ENCODE results near the gene TUSC2. TPM values are rescaled to one million over a fixed set of nuclear protein-coding genes. Genes with fewer than 3 reads are reported as not detected.
A peak's percentile ranks its signal among the peaks of the same experiment; 100 is the strongest.

TUSC2 gene
- total and polyA plus RNA-seq, 9 of the 15 experiments (the other 6 are each of a cell fraction or from before 2014, with no cell fraction given) = 2.8 to 67.5 (median 25.8) TPM

DNA sequence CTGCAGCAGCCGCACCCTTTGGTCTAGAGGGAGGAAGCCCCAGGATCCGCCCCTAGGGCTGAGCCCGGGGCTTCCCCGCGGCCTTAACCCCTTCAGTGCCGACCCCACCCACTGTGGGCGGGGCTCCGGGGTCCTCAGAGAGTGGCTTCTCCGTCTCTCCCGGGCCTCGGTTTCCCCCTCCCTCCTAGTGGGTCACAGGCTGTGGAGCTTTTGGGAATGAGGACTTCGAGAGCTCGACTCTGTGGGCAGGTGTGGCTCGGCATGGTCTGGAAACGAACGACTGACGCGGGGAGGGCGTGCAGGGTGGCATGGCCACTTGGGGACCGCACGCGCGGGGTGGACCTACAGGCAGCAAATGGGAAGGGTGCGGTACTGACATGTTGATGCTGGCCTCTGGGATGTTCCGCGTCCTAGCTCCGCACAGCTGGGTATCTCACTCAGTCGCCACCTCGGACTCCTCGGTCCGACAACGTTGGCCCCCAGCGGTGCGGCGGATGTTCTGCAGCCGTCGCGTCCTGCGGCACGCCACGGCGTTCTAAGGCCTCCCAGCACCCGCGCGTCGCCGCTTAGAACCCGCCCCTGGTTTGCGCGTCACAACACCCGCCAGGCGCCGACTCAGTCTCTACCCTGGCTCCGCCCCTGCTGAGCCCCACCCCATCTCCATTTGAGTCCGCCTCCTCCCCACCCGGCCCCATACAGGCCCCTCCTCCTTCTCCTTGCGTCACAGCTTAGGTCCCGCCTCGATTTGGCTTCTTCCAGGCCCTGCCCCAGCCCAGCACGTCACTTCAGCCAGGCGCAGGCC lies 29.0 kb downstream of the TUSC2 start, which contains the start of the genes HYAL3 and NAA80 (continued):
- TF ChIP-seq, protein P1, sequence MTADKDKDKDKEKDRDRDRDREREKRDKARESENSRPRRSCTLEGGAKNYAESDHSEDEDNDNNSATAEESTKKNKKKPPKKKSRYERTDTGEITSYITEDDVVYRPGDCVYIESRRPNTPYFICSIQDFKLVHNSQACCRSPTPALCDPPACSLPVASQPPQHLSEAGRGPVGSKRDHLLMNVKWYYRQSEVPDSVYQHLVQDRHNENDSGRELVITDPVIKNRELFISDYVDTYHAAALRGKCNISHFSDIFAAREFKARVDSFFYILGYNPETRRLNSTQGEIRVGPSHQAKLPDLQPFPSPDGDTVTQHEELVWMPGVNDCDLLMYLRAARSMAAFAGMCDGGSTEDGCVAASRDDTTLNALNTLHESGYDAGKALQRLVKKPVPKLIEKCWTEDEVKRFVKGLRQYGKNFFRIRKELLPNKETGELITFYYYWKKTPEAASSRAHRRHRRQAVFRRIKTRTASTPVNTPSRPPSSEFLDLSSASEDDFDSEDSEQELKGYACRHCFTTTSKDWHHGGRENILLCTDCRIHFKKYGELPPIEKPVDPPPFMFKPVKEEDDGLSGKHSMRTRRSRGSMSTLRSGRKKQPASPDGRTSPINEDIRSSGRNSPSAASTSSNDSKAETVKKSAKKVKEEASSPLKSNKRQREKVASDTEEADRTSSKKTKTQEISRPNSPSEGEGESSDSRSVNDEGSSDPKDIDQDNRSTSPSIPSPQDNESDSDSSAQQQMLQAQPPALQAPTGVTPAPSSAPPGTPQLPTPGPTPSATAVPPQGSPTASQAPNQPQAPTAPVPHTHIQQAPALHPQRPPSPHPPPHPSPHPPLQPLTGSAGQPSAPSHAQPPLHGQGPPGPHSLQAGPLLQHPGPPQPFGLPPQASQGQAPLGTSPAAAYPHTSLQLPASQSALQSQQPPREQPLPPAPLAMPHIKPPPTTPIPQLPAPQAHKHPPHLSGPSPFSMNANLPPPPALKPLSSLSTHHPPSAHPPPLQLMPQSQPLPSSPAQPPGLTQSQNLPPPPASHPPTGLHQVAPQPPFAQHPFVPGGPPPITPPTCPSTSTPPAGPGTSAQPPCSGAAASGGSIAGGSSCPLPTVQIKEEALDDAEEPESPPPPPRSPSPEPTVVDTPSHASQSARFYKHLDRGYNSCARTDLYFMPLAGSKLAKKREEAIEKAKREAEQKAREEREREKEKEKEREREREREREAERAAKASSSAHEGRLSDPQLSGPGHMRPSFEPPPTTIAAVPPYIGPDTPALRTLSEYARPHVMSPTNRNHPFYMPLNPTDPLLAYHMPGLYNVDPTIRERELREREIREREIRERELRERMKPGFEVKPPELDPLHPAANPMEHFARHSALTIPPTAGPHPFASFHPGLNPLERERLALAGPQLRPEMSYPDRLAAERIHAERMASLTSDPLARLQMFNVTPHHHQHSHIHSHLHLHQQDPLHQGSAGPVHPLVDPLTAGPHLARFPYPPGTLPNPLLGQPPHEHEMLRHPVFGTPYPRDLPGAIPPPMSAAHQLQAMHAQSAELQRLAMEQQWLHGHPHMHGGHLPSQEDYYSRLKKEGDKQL (CRISPR knock-in tag; IDR thresholded peaks at IDR 0.05; ENCODE audit: borderline replicate concordance) = no peak
- TF ChIP-seq ZNF212 (CRISPR knock-in tag; IDR thresholded peaks at IDR 0.05) = no peak
- no peak for TF ChIP-seq GATA2 (CRISPR knock-in tag; IDR thresholded peaks at IDR 0.05)
- no peak for TF ChIP-seq ZNF695 (CRISPR knock-in tag; IDR thresholded peaks at IDR 0.05)
- no peak for TF ChIP-seq ZNF140 (CRISPR knock-in tag; IDR thresholded peaks at IDR 0.05)
- TF ChIP-seq ARID1B (IDR thresholded peaks at IDR 0.05) = peak; percentile 13; the same call in 1 of the 2 replicates
- TF ChIP-seq, protein P2, sequence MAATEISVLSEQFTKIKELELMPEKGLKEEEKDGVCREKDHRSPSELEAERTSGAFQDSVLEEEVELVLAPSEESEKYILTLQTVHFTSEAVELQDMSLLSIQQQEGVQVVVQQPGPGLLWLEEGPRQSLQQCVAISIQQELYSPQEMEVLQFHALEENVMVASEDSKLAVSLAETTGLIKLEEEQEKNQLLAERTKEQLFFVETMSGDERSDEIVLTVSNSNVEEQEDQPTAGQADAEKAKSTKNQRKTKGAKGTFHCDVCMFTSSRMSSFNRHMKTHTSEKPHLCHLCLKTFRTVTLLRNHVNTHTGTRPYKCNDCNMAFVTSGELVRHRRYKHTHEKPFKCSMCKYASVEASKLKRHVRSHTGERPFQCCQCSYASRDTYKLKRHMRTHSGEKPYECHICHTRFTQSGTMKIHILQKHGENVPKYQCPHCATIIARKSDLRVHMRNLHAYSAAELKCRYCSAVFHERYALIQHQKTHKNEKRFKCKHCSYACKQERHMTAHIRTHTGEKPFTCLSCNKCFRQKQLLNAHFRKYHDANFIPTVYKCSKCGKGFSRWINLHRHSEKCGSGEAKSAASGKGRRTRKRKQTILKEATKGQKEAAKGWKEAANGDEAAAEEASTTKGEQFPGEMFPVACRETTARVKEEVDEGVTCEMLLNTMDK (IDR thresholded peaks at IDR 0.05; ENCODE audit: borderline replicate concordance, insufficient read depth, low read depth, low read length, poor library complexity, severe bottlenecking) = peak; percentile 38
- TF ChIP-seq, protein P3, sequence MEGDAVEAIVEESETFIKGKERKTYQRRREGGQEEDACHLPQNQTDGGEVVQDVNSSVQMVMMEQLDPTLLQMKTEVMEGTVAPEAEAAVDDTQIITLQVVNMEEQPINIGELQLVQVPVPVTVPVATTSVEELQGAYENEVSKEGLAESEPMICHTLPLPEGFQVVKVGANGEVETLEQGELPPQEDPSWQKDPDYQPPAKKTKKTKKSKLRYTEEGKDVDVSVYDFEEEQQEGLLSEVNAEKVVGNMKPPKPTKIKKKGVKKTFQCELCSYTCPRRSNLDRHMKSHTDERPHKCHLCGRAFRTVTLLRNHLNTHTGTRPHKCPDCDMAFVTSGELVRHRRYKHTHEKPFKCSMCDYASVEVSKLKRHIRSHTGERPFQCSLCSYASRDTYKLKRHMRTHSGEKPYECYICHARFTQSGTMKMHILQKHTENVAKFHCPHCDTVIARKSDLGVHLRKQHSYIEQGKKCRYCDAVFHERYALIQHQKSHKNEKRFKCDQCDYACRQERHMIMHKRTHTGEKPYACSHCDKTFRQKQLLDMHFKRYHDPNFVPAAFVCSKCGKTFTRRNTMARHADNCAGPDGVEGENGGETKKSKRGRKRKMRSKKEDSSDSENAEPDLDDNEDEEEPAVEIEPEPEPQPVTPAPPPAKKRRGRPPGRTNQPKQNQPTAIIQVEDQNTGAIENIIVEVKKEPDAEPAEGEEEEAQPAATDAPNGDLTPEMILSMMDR (IDR thresholded peaks at IDR 0.05 in 2 of 3, conservative IDR thresholded peaks at IDR 0.05 in 1 of 3; ENCODE audit: insufficient read depth in 2 of 3, low read depth in 1 of 3, low read length in 3 of 3) = peak; percentile 38 to 44 (median 41); a peak in 4 of 6 replicates
- TF ChIP-seq EWSR1 (IDR thresholded peaks at IDR 0.05; ENCODE audit: borderline replicate concordance, low read depth, partially characterized antibody) = no peak
- TF ChIP-seq CAMTA2 (CRISPR knock-in tag; conservative IDR thresholded peaks at IDR 0.05) = no peak
- no peak for TF ChIP-seq SRSF7 (optimal IDR thresholded peaks at IDR 0.05; ENCODE audit: low read depth, low read length)
- TF ChIP-seq PHTF2 (CRISPR knock-in tag; IDR thresholded peaks at IDR 0.05) = no peak
- no peak for TF ChIP-seq ZNF232 (CRISPR knock-in tag; IDR thresholded peaks at IDR 0.05)
- TF ChIP-seq FOXK2 (conservative IDR thresholded peaks at IDR 0.05 in 1 of 2, IDR thresholded peaks at IDR 0.05 in 1 of 2; ENCODE audit: low read depth in 2 of 2) = 0 out of 4 replicates have a peak, but pooled peaks of 1 of the 2 experiments have one; percentile 11
- TF ChIP-seq ZNF77 (CRISPR knock-in tag; IDR thresholded peaks at IDR 0.05) = no peak
- TF ChIP-seq POLR2B (IDR thresholded peaks at IDR 0.05; ENCODE audit: low read depth, partially characterized antibody) = peak; percentile 70
- TF ChIP-seq, protein P4, sequence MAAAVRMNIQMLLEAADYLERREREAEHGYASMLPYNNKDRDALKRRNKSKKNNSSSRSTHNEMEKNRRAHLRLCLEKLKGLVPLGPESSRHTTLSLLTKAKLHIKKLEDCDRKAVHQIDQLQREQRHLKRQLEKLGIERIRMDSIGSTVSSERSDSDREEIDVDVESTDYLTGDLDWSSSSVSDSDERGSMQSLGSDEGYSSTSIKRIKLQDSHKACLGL (CRISPR knock-in tag; IDR thresholded peaks at IDR 0.05; ENCODE audit: borderline replicate concordance, poor library complexity, severe bottlenecking) = no peak
